HG03442 (cell line): Measurements from ENCODE around the gene TP63.
"Not testable (repeated sequence)": the region's sequence is repeated elsewhere in the genome, so short reads cannot be mapped to it uniquely, and the experiment has no call there.

Experiments used
- ATAC-seq: cut with Tn5 transposase; IDR thresholded peaks from one replicate; pipeline ENCODE4 v1.9.1; 2021; ENCODE audit warnings: mild to moderate bottlenecking, moderate library complexity; ENCODE audit not compliant: unreplicated experiment

TP63 gene

DNA sequence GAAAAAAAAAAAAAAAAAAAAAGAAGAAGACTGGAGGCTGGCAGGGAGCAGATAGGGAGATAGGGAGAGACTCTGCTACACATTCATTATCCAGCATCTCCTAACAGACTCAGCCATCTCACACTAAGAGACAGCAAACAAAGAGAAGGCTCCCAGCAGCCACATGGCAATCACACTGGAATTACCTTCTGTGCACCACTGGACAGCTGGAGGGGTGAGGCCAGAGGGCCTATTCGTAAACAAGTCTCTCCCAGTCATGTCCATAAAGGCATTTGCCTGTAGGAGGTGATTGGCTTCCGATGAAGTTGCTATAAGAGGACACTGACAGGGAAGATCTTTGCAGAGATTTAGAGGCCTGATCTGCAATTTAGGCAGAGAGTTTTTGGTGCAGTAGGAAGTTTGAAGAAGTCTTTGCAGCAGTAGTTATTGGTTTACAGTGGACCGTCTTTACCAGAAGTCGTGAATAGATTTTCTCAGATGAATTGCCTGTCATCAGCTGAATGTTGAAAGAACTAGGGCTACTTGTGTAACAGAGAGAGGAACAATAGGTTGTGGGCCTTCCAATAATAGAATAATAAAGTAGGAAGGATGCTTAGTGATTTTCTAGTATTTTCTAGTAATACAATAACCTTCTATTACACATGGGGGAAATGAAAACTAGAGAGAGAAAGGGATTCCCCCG, 89.7 kb downstream of the TP63 start:
- no peak for ATAC-seq

DNA sequence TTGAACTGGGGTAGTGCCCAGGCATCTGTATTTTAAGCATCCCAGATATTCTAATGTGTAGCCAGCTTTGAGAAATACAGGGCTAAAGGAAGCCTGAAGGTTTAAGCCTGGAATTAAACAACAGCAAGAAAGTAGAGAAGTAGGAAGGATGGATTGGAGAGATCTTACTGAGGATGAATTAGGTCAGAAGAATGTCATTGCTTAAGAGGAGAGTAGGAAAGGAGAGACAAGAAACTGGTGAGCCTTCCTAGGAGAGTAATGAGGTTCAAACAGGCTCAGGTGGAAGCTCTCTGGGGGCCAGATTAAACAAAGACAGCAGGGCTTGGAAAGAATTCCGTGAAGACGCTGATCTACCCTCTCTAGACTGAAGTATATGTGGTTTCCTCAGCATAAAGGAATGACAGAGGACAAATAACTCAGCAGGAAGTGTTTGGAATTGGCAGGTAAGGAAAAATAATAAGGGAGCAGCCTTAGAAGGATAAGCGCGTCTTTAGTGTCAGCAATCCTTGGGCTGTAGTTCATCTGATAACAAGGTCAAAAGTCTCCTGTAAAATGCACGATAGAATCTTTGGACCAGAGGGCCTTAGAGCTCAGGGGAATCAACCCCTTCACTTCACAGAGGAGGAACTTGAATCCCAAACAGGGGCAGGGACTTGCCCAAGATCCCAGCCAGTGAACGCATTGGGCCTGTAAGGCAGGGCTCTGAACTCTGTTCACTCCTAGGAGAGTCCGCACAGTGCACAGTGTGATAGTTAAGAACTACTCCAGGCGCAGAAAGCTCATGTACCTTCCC, 90.9 kb downstream of the TP63 start:
- ATAC-seq = no peak

DNA sequence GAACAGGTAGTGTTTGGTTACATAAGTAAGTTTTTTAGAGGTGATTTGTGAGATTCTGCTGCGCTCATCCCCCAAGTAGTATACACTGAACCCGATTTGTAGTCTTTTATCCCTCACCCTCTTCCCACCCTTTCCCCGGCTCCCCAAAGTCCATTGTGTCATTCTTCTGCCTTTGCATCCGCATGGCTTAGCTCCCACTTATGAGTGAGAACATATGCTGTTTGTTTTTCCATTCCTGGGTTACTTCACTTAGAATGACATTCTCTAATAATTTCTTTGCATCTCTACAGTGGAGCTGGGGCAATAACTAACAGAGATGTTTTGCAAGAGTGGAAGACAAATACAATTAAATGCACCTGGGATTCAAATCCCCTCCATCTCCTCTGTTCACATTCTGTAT, 93.2 kb downstream of the TP63 start:
- ATAC-seq = no peak

DNA sequence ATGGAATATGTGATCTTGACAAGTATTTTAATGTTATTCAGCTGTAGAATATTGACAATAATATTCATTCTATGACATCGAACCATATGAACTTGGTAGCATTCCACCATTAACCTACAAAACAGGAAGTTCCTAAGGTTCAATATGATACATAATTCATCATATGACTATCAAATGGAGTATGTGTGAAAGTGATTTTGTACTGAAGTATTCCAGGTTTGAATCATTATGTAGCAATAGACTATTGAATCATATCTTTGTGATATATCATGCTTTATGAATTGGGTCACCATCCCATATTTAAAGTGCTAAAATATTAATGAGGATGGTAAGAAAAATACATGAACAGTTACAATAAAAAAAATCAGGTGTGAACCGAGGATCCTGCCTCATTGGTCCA, 95.1 kb downstream of the TP63 start:
- ATAC-seq = no peak

DNA sequence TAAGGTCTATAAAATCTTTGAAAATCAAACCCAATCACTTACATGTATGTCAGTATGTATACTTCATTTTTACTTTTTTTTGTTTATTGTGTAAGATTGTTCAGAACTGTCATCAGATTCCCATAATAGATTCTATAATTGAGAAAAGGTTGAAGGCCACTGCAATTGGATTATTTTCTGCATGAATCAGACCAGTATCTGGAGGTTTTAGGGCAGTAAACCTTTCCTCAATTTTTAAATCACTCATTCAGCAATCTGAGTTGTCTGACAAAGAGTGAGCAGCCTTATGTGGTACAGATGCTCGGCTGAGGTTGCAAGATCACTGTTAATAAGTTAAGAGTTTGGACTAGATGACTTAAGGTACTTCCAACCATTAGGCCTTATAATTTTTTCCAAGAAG, 96.0 kb downstream of the TP63 start:
- ATAC-seq = no peak

DNA sequence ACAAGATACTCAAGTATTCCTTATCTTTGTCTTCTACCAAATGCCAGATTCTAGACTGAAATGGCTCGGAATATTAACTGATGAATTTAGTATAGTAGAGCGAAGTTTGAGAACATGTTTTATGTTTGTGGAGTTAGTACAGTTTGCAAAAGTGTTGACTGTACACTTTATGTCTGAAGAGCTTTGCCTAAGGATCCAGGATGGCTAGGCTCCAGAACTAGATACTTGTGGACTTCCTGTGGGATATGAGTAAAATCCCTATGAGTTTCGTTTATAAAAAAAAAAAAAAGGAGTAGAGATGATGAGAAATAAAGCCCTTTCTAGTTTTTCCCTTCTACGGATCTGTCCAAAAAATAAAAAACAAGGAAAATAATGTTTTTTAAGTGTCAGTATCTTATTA, 96.7 kb downstream of the TP63 start:
- no peak for ATAC-seq

DNA sequence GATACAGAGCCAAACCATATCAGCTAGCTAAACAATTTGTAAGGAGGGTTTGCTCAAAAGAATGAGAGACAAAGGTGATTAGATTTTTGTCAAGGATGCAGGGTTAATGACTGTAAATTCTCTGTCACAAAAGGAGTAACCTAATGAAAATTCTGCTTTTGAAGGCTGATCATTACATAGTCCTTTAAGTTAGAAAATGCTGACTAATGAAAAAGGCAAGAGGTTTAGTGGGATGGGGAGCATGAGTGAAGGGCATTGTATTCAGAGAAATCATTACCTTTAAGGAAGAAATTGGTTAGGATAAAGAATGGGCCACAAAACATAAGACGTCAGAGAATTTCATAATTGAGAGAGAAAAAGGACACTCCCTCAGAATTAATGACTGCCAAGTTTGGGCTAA, 97.7 kb downstream of the TP63 start:
- no peak for ATAC-seq

DNA sequence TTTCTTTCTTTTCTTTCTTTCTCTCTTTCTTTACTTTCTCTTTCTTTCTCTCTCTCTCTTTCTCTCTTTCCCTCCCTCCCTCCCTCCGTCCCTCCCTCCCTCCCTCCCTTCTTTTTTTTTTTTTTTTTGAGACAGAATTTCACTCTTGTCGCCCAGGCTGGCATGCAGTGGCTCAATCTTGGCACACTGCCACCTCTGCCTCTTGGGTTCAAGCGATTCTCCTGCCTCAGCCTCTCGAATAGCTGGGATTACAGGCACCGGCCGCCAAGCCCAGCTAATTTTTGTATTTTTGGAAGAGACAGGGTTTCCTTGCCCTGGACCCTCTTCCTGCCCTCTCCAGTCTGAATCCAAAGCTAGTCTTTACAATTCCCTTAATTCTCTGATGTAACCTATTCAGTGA, 102.9 kb downstream of the TP63 start:
- ATAC-seq = no peak

DNA sequence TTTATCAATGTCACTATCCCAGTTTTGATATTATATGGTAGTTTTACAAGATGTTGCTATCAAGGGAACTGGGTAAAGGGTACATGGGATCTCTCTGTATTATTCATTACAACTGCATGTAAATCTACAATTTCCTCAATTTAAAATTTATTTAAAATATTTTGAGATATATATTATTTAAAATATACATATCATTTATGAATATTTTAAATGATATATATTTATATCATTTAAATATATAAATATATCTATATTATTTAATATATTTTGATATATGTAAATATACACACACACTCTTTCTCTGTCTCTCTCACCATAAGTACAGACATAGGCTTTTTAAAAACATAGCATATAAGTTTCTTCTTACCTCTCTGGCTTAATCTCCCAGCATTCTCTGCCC, 104.7 kb downstream of the TP63 start:
- no peak for ATAC-seq

DNA sequence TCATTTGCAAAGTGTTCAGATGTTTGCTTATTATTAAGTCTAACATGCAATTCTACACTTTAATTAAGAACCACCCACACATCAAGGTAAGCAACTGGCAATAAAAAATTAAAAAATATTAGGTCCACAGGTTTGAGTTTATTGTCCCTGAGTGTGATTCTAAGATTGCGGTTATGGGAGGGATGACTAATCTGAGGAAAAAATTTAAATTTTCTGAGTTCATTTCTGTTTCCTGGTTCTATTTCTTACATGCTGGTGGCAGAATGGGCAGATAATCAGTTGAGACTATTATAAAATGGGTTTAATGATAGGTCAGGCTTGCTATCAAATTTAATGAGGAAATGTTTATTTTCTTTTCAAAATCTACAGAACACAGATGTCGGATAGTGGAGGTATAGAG, 105.9 kb downstream of the TP63 start:
- no peak for ATAC-seq

DNA sequence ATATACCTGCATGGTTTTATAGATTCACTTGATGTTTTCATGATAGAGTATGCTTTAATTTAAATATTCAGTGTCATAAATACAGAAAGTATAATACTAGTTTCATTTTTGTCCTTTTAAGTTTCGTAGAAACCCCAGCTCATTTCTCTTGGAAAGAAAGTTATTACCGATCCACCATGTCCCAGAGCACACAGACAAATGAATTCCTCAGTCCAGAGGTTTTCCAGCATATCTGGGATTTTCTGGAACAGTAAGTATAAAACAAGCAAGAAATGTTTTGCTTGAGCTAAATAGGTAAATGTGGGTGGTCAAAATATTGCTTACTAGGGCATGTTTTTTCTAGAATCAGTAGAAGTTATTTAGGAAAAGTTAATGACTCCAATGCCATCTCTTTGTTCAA, 106.4 kb downstream of the TP63 start:
- ATAC-seq = no peak

DNA sequence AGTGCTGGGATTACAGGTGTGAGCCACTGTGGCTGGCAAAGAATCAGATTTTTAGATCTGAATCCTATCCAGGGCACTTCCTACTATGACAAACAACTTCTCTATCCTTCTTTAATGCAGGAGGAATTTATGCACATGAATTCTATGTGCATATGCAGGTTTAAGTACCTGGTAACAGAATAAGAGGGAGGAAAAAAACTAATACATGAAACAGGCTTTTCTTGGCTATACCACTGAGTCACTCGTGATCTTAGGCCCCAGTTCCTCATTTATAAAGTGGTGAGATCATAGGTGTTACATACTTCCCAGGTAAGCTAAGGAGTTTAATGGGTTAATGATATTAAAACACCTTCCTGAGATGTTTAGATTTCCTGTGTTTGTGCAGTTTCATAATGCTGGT, 108.2 kb downstream of the TP63 start:
- ATAC-seq = no peak

DNA sequence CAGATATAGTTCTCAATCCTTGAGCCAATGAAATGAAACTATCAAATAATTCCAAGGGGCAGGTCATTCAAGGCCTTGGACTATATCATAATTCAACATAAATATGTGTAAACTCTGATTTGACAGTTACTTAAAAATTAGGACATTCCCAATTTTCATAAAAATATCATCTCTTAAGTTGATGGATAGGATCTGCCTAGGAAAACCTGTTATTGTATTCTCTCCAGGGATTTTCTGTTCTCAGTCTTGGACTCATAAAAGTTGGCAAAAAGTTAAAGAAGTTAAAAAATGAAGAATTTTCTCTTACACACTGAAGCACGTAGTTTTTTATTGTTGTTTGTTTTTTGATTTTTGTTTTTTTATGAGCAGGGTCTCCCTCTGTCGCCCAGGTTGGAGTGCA, 109.0 kb downstream of the TP63 start:
- no peak for ATAC-seq

DNA sequence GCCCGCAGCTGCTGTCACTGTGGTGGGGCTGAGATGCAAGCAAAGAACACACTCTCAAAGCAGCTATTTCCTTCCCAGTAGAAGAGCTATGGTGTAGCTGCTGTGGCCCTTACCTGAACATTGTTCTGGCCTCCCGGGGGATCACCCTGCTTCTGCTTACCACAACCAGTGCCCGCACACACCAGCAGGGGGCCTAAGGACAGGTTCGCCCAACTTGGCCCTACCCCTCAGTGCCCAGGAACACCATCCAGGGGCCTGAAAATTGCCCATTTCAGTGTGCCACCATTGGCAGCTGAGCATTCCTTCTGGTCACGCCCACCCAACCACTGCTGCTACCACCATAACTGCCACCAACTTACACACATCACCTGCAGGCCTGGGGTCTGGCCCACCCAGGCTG, 113.0 kb downstream of the TP63 start:
- no peak for ATAC-seq

DNA sequence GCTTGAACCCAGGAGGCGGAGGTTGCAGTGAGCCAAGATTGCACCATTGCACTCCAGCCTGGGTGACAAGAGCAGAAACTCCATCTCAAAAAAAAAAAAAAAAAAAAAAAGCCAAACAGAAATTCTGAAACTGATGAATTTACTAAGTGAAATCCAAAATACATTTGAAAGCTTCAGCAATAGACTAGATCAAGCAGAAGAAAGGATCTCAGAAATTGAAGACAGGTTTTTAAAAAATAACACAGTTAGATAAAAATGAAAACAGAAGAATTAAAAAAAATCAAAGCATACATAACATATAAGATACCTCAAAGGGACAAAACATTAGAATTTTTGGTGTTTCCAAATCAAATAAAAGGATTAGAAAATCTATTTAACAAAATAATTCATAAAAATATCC, 114.4 kb downstream of the TP63 start:
- no peak for ATAC-seq

DNA sequence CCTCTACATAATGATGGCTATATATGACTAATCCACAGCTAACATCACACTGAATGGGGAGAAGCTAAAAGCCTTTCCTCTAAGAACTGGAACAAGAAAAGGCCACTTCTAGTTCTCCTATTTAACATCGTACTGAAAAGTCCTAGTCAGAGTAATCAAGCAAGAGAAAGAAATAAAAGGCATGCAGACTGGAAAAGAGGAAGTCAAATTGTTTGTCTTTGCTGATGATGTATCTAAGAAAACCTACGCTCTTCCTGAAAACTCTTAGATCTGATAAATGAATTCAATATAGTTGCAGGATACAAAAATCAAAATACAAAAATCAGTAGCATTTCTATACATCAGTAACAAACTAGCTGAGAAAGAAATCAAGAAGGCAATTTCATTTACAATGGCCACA, 116.9 kb downstream of the TP63 start:
- ATAC-seq = no peak

DNA sequence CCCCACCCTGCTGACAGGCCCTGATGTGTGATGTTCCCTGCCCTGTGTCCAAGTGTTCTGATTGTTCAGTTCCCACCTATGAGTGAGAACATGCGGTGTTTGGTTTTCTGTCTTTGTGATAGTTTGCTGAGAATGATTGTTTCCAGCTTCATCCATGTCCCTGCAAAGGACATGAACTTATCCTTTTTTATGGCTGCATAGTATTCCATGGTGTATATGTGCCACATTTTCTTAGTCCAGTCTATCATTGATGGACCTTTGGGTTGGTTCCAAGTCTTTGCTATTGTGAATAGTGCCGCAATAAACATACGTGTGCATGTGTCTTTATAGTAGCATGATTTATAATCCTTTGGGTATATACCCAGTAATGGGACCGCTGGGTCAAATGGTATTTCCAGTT, 119.8 kb downstream of the TP63 start:
- ATAC-seq = not testable (repeated sequence)

DNA sequence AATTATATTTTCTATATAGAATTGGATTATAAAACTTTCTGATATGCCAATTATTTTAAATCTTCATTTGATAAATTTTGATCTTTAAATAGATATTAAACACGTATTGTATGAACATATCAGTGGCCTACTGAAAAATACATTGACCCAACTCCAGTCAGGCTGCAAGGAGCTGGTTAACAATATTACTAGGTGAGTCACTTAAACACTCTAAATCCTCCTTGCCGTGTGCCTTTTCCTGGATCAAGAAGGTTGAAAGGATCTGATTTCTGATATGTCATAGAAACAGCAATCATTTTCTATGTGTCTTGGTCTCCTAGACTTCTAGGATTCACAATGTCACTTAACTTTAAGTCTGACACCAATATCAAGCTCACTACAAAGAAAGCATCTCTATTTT, 123.2 kb downstream of the TP63 start:
- ATAC-seq = no peak

DNA sequence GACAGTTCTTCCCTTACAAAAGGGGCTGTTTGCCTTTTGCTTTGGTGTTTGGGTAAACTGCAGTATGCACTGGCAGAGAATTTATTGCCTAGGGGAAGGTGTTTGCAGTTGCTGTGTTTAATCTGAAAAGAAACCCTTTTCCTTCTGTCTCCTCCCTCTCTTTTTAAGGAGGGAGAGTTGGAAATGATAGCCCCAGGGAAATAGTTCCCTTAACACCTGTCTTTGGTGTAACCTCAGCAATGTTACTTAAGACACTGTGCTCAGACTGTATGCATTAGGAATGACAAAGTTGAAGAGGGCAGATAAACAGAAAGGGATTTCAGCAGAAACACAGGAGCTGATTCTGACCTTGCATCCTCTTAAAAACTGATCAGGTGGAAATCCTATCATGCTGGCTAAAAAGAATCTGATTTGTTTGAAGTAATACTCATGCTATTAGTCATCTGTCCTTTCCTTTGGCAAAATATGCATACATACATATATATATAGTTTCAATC, 125.4 kb downstream of the TP63 start:
- no peak for ATAC-seq

DNA sequence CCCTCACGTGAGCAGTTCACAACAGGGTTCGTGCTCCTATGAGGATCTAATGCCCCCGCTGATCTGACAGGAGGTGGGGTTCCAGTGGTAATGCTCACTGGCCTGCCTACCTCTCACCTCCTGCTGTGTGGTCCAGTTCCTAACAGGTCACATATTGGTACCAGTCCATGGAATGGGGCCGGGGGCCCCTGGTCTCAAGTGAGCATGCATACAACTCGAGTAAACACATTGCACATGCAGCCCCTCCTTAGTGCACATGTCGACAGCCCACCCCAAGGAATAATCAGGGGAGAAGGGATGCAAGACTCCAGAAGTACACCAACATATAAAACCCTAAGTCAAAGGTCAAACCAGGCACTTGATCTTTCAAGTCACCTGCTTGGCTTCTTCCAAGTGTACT, 127.0 kb downstream of the TP63 start:
- no peak for ATAC-seq

DNA sequence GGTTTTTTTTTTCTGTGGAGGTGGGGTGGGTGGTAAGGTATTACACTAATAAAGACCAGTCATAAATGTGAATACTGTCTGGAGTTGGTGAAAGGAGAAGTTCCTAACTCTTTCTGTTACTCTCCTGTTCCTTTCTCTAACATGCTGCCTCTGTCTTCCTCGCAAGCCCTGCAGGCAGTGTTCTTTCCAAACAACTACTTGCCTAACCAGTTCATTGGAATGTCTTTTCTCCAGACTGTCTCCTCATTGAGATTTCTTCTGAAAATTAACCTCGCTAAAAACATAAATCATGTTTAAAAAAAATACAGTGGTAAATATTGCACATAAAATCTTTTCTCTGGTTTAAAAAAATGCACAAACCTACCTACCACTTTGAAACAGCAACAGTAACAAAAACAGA, 135.2 kb downstream of the TP63 start:
- no peak for ATAC-seq

DNA sequence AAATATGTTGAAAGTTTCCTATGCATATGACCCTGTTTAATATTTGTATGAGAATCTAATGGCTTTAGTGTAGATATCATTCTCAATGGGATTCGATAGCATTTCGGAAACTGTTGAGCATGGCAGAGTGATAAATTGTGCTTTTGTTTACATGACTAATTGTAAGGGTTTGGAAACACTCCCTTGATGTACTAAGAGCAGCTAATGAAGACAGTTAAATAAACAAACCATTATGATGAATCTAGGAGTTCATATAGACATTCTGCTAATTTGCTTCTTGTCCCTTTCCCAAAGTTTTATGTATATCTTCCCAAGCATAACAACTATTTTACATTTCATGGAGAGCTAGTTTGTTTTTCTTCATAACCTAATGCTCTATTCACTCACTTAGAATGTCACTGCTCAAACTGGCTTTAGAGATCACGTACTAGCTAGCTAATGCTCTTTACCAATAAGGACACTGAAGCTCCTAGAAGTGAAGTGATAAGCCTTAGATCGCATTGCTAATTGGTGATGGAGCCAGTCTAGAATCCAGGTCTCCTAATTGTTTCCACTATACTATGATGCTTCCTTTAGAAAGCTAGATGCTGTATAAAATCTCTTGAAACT, 140.8 kb downstream of the TP63 start:
- no peak for ATAC-seq
